ENCODE results near the gene CDC25C. TPM values are rescaled to one million over a fixed set of nuclear protein-coding genes. Genes with fewer than 3 reads are reported as not detected.

Gene CDC25C
- total RNA-seq, 4 donors from 2014 or later = 0.32 to 2.8 (median 0.68) TPM; not detected in 1

DNA sequence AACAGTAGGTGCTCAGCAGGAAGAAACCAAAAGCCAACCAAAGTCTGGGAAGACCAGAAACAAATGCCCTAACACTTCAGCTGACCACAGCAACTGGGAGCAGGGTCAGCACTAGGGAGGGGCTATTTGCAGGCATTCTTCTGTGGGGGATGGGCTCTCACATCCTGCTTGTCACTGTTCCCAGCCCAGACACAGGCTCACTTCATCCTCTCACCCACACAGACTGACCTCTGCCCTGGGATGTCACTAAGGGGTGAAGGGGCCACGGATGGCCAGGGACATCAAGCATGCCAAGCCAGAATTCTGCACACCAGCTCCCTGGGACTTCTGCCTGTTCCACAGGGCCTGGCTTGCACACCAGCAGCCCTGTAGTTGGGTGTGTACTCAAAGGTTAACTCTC, 85.9 kb downstream of the CDC25C start:
- intact Hi-C loops (cut with DNase I; ENCODE audit: low total_unique reads) (no loop called here), in situ Hi-C loops (cut with MboI; ENCODE audit: low pct_ligation_motif_present in 1 of 4, low pct_unique_long_range_greater_than_20kb in 1 of 4, low sequenced_read_pairs in 3 of 4) (no loop called here)
- WGBS, 2 donors (ENCODE audit: low coverage in 1 of 2) = 56% methylated on average over 1 of the region's 1 CpG; no CpG with 5 or more reads in 1 of the 2 donors
- no peak for TF ChIP-seq POLR2AphosphoS5 (IDR thresholded peaks at IDR 0.05)
- TF ChIP-seq, protein P1, sequence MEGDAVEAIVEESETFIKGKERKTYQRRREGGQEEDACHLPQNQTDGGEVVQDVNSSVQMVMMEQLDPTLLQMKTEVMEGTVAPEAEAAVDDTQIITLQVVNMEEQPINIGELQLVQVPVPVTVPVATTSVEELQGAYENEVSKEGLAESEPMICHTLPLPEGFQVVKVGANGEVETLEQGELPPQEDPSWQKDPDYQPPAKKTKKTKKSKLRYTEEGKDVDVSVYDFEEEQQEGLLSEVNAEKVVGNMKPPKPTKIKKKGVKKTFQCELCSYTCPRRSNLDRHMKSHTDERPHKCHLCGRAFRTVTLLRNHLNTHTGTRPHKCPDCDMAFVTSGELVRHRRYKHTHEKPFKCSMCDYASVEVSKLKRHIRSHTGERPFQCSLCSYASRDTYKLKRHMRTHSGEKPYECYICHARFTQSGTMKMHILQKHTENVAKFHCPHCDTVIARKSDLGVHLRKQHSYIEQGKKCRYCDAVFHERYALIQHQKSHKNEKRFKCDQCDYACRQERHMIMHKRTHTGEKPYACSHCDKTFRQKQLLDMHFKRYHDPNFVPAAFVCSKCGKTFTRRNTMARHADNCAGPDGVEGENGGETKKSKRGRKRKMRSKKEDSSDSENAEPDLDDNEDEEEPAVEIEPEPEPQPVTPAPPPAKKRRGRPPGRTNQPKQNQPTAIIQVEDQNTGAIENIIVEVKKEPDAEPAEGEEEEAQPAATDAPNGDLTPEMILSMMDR (IDR thresholded peaks at IDR 0.05) = no peak
- no peak for TF ChIP-seq EP300 (IDR thresholded peaks at IDR 0.05; ENCODE audit: low read depth)
- no peak for TF ChIP-seq POLR2A (IDR thresholded peaks at IDR 0.05)
- Histone ChIP-seq H3K27me3 (peaks cover 30% of the 10 kb centered on the region), H3K4me3 (no peak overlapping the region), H3K9me3 (no peaks in the 10 kb centered on the region), H3K4me1 (peaks cover 0 to 11% (median 8%) of the 10 kb centered on the region in 4 donors), H3K36me3 (no peaks in the 10 kb centered on the region), H3K27ac (no peak overlapping the region)
- no peak for DNase-seq

GRCh38 chr5:138243794-138244193, 87.8 kb downstream of the CDC25C start:
- Histone ChIP-seq H3K4me1 (peaks cover 0 to 11% (median 8%) of the 10 kb centered on the region in 4 donors), H3K9me3 (no peaks in the 10 kb centered on the region), H3K4me3 (no peak overlapping the region), H3K27ac (no peak overlapping the region), H3K27me3 (peaks cover 48% of the 10 kb centered on the region), H3K36me3 (no peaks in the 10 kb centered on the region)
- intact Hi-C loops (cut with DNase I; ENCODE audit: low total_unique reads) (no loop called here), in situ Hi-C loops (cut with MboI; ENCODE audit: low pct_ligation_motif_present in 1 of 4, low pct_unique_long_range_greater_than_20kb in 1 of 4, low sequenced_read_pairs in 3 of 4) (no loop called here)
- DNase-seq = no peak
- 68 to 100% methylated on average over 1 to 2 of the region's 2 CpGs for WGBS, 2 donors (ENCODE audit: low coverage in 1 of 2)
- no peak for TF ChIP-seq EP300 (IDR thresholded peaks at IDR 0.05; ENCODE audit: low read depth)

GRCh38 chr5:138241688-138242571, 89.7 kb downstream of the CDC25C start:
- intact Hi-C loops (cut with DNase I; ENCODE audit: low total_unique reads) (no loop called here), in situ Hi-C loops (cut with MboI; ENCODE audit: low pct_ligation_motif_present in 1 of 4, low pct_unique_long_range_greater_than_20kb in 1 of 4, low sequenced_read_pairs in 3 of 4) (no loop called here)
- DNase-seq = no peak
- Histone ChIP-seq H3K4me3 (peak overlapping the region; percentile 22 to 53 (median 37)), H3K9me3 (no peaks in the 10 kb centered on the region), H3K27ac (peak overlapping the region in 2 of 4 donors; percentile 16 to 18), H3K27me3 (peaks cover 58% of the 10 kb centered on the region), H3K36me3 (no peaks in the 10 kb centered on the region), H3K4me1 (peaks cover 0 to 11% (median 8%) of the 10 kb centered on the region in 4 donors)
- TF ChIP-seq, protein P1 (IDR thresholded peaks at IDR 0.05) = no peak
- TF ChIP-seq POLR2AphosphoS5 (IDR thresholded peaks at IDR 0.05) (no peak), EP300 (IDR thresholded peaks at IDR 0.05; ENCODE audit: low read depth) (no peak)
- 0 to 8% methylated on average over 10 to 63 of the region's 67 CpGs for WGBS, 2 donors (ENCODE audit: low coverage in 1 of 2)

DNA sequence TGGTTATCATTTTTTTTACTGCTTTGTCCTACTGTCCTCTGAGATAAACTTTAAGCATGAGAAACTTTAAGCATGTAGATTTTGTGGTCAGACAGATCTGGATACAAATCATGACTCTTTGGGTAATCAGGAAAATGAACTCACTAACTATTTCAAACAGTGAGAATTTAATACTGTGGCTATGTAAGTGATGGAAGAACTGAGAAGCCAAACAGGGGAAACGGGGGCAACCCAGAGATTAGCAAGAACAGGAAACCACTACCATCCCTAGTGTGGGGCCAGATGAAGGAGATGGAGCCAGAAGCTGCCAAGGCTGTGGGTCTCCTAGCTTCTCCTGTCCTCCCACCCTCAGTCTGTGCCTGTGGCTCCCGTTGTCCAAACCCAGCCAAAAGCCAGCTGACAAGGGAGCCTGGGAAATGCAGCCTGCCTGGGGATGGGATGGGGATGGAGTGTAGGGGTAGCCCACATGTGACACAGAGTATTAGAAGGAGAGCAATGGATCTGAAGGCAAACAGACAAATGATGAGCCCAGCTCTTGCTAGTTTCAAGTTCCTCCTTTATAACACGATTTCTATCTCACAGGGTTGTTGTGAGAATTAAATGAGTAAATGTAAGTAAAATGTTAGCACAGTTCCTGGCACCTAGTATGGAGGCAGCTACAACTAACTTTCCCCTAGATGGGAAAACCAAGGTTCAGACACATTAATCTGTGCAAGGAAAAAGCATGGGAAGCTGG, 90.8 kb downstream of the CDC25C start:
- Histone ChIP-seq H3K27ac (no peak overlapping the region), H3K9me3 (no peaks in the 10 kb centered on the region), H3K4me1 (peaks cover 0 to 11% (median 8%) of the 10 kb centered on the region in 4 donors), H3K4me3 (no peak overlapping the region), H3K36me3 (no peaks in the 10 kb centered on the region), H3K27me3 (peaks cover 58% of the 10 kb centered on the region)
- in situ Hi-C loops (cut with MboI; ENCODE audit: low pct_ligation_motif_present in 1 of 4, low pct_unique_long_range_greater_than_20kb in 1 of 4, low sequenced_read_pairs in 3 of 4) = no loop called here
- no peak for DNase-seq
- intact Hi-C loops (cut with DNase I; ENCODE audit: low total_unique reads) = no loop called here
- no peak for TF ChIP-seq POLR2AphosphoS5 (IDR thresholded peaks at IDR 0.05)
- no peak for TF ChIP-seq POLR2A (IDR thresholded peaks at IDR 0.05)
- WGBS, 2 donors (ENCODE audit: low coverage in 1 of 2) = 17 to 64% methylated on average over 1 to 3 of the region's 3 CpGs

GRCh38 chr5:138238034-138238433, 93.6 kb downstream of the CDC25C start:
- WGBS, 2 donors (ENCODE audit: low coverage in 1 of 2) = 85% methylated on average over 1 of the region's 1 CpG; no CpG with 5 or more reads in 1 of the 2 donors
- Histone ChIP-seq H3K4me3 (no peak overlapping the region), H3K9me3 (no peaks in the 10 kb centered on the region), H3K36me3 (no peaks in the 10 kb centered on the region), H3K27ac (no peak overlapping the region), H3K4me1 (peaks cover 0 to 11% (median 8%) of the 10 kb centered on the region in 4 donors), H3K27me3 (peaks cover 49% of the 10 kb centered on the region)
- DNase-seq = no peak
- in situ Hi-C loops (cut with MboI; ENCODE audit: low pct_ligation_motif_present in 1 of 4, low pct_unique_long_range_greater_than_20kb in 1 of 4, low sequenced_read_pairs in 3 of 4) = no loop called here
- intact Hi-C loops (cut with DNase I; ENCODE audit: low total_unique reads) = no loop called here
- TF ChIP-seq EP300 (IDR thresholded peaks at IDR 0.05; ENCODE audit: low read depth) (no peak), POLR2AphosphoS5 (IDR thresholded peaks at IDR 0.05) (no peak)
- TF ChIP-seq, protein P1 (IDR thresholded peaks at IDR 0.05) = no peak

Measured in transverse colon (tissue), 4 donors.